WERI-Rb-1 (cell line): ENCODE results near the gene LDB3.
A peak's percentile ranks its signal among the peaks of the same experiment; 100 is the strongest.

Experiments
- DNase-seq: peaks from one replicate; pipeline ENCODE4 v3.0.0-alpha.2; 2020
- H3K27ac ChIP-seq: fragments of 250-450 bp; sonication (Bioruptor Pico); 2 replicates; pipeline ENCODE4 v1.5.1; 2020; ENCODE audit warnings: mild to moderate bottlenecking, moderate library complexity
- H3K27me3 ChIP-seq: fragments of 250-450 bp; sonication (Bioruptor Pico); 2 replicates; pipeline ENCODE4 v1.5.1; 2021; ENCODE audit warnings: mild to moderate bottlenecking, low read depth, moderate library complexity; ENCODE audit not compliant: insufficient read depth, severe bottlenecking
- H3K36me3 ChIP-seq: fragments of 250-450 bp; sonication (Bioruptor Pico); 2 replicates; pipeline ENCODE4 v1.5.1; 2020; ENCODE audit warnings: mild to moderate bottlenecking, moderate library complexity
- H3K4me3 ChIP-seq: 2 replicates; pipeline ENCODE4 v1.5.1; 2011; ENCODE audit warnings: low read depth, mild to moderate bottlenecking, control low read depth, low read length
- H3K9me3 ChIP-seq: fragments of 250-450 bp; sonication (Bioruptor Pico); 2 replicates; pipeline ENCODE4 v1.5.1; 2021; ENCODE audit warnings: mild to moderate bottlenecking, moderate library complexity; ENCODE audit not compliant: severe bottlenecking
- CTCF ChIP-seq: IDR thresholded peaks from 2 replicates; pipeline ENCODE4 v1.5.1; 2011; ENCODE audit warnings: low read depth, mild to moderate bottlenecking, control low read depth, inconsistent platforms, low read length

The LDB3 gene

DNA sequence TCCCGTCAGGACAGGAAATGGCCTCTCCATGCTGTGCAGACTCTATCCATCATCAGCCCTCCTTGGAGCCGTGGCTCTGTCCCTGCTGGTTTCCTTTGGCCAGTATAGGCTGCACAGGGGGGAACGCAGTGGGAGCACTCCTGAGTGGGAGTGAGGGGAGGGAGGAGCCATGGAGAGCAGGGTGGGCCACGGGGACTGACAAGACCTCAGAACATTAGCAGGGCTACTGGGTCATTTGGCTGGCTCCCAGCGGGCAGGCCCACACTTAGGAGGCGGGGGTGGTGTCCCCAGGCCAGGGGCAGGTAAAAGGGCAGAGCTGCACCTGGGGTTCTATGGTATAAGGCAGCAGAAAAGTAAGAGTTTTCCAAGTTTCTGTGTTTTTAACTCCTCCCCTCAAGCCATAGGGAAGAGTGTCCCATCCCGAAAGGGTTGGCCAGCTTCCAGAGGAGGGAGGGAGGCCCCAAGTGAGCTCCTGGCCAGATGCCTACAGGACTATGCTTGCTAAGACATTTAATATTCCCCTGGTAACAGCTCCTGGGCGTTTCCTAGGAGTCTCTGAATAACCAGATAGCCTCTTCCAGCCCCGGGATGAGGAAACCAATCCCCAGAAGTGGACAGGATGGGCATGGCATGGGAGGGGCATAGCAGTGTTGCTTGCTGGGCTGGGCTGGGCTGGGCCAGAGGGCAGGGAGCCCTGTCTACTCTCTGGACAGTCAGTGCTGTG lies 19.4 kb upstream of the LDB3 start:
- no peak for TF ChIP-seq CTCF
- Histone ChIP-seq H3K9me3 (no peaks in the 10 kb centered on the region), H3K27ac (no peak overlapping the region), H3K36me3 (no peaks in the 10 kb centered on the region), H3K27me3 (no peaks in the 10 kb centered on the region), H3K4me3 (no peak overlapping the region)
- no peak for DNase-seq

- Histone ChIP-seq H3K4me3 (no peak overlapping the region), H3K27me3 (no peaks in the 10 kb centered on the region), H3K36me3 (no peaks in the 10 kb centered on the region), H3K9me3 (no peaks in the 10 kb centered on the region), H3K27ac (0 out of 2 replicates have a peak overlapping the region, but pooled peaks have one; percentile 14)
- DNase-seq: no peak
- no peak for TF ChIP-seq CTCF
Observed at GRCh38 chr10:86649471-86650150, 18.7 kb upstream of the LDB3 start.

GRCh38 chr10:86650151-86650550 lies 18.2 kb upstream of the LDB3 start:
- no peaks in the 10 kb centered on the region for H3K9me3 ChIP-seq
- TF ChIP-seq CTCF: no peak
- no peaks in the 10 kb centered on the region for H3K27me3 ChIP-seq
- DNase-seq: no peak
- no peaks in the 10 kb centered on the region for H3K36me3 ChIP-seq
- peak overlapping the region; percentile 26; the same call in 1 of the 2 replicates for H3K27ac ChIP-seq
- H3K4me3 ChIP-seq: no peak overlapping the region

GRCh38 chr10:86651021-86651471 lies 17.3 kb upstream of the LDB3 start:
- peak; percentile 83 for DNase-seq
- no peak for TF ChIP-seq CTCF
- Histone ChIP-seq H3K36me3 (no peaks in the 10 kb centered on the region), H3K4me3 (no peak overlapping the region), H3K9me3 (no peaks in the 10 kb centered on the region), H3K27ac (peak overlapping the region; percentile 66), H3K27me3 (no peaks in the 10 kb centered on the region)

DNA sequence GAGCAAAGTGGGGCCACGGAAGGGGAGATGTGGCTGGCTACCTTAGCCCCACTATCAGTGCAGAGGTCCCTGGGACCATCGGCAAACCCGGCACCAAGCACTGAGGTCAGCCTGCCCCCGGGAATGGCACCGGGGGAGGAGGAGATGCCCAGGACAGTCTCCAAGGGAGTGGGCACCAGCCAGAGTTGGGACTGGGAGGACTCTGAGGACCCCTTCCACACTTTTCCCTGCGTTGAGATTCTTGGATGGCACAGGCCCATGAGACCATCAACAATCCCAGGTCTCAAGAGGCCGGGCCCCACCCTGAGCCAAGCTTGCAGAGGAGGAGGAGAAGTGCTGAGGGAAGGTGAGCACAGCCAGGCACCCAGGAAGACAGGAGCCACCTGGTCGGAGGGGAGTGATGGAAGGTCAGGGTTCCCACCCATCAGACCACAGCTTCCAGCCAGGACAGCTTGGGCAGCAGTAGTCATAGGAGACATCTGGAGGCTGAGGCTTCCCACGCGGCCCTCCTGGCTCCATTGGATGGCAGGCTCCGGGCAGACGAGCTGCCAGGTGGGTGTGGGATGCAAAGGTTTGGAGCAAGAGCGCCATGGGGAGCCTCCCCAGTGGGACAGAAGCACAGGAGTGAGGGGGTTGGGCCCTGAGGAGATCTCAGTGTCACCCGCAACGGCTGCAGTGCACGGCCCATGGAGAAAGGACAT lies 16.5 kb upstream of the LDB3 start:
- Histone ChIP-seq H3K36me3 (no peaks in the 10 kb centered on the region), H3K27ac (peak overlapping the region; percentile 66), H3K27me3 (no peaks in the 10 kb centered on the region), H3K4me3 (no peak overlapping the region), H3K9me3 (no peaks in the 10 kb centered on the region)
- no peak for DNase-seq
- no peak for TF ChIP-seq CTCF
